H1 (cell line): ENCODE results near the gene L3MBTL3. TPM values are rescaled to one million over a fixed set of nuclear protein-coding genes. Genes with fewer than 3 reads are reported as not detected.

Source experiments
- CTCF ChIA-PET: fragments of 300-600 bp; sonication (Branson Sonifier 250); formaldehyde crosslinking; loops from one replicate; lab custom pipeline; 2021; ENCODE audit not compliant: partially characterized antibody; lab: Charles Lee
- POLR2A ChIA-PET: fragments of 300-600 bp; sonication (Branson Sonifier 250); formaldehyde crosslinking; loops from one replicate; lab custom pipeline; 2021; ENCODE audit warnings: inconsistent platforms; ENCODE audit not compliant: partially characterized antibody; lab: Charles Lee
- DNase-seq, 2 experiments: peaks; one replicate each; pipeline versions ENCODE4 v3.0.0 to v3.0.0-alpha.2; 2010 to 2022; ENCODE audit warnings: low spot score in 2 of 2, low read depth in 1 of 2, mixed read lengths in 1 of 2
- FAIRE-seq: peaks from 2 replicates; lab custom pipeline; 2011; peaks lifted over from hg19 to GRCh38; lab: Jason Lieb, UNC
- H2AFZ ChIP-seq: 2 replicates; pipeline ENCODE4 v1.8.1; 2012; ENCODE audit warnings: low read length, inconsistent platforms
- H2AK5ac ChIP-seq: 2 replicates; pipeline ENCODE4 v1.6.1; 2013; ENCODE audit warnings: low read depth, low read length
- H2BK120ac ChIP-seq: replicated peaks from 2 replicates; pipeline ENCODE3; 2013; ENCODE audit warnings: low read depth, low read length, inconsistent platforms
- H2BK12ac ChIP-seq: 2 replicates; pipeline ENCODE4 v1.6.1; 2013; ENCODE audit warnings: low read depth, low read length
- H2BK15ac ChIP-seq: 2 replicates; pipeline ENCODE4 v1.6.1; 2013; ENCODE audit warnings: low read length
- H2BK20ac ChIP-seq: 2 replicates; pipeline ENCODE4 v1.6.1; 2013; ENCODE audit warnings: low read length
- H2BK5ac ChIP-seq: 2 replicates; pipeline ENCODE4 v1.6.1; 2013; ENCODE audit warnings: low read depth, low read length
- H3K14ac ChIP-seq: 2 replicates; pipeline ENCODE4 v1.6.1; 2013; ENCODE audit warnings: inconsistent platforms; ENCODE audit not compliant: insufficient read length
- H3K18ac ChIP-seq: 2 replicates; pipeline ENCODE4 v1.6.1; 2013; ENCODE audit warnings: low read length; ENCODE audit errors: extremely low read depth
- H3K23ac ChIP-seq: 2 replicates; pipeline ENCODE4 v1.6.1; 2013; ENCODE audit warnings: inconsistent platforms; ENCODE audit not compliant: insufficient read length
- H3K23me2 ChIP-seq: 2 replicates; pipeline ENCODE4 v1.6.1; 2013; ENCODE audit warnings: low read depth, low read length
- H3K27ac ChIP-seq: 2 replicates; pipeline ENCODE4 v1.6.1; 2011; ENCODE audit warnings: low read depth, low read length, inconsistent platforms
- H3K27me3 ChIP-seq, 4 experiments: replicated peaks in 1 of 4; 1 replicate in 1 of 4; 2 replicates in 3 of 4; pipeline versions ENCODE4 v1.6.1 to v1.8.1; 2011 to 2013; ENCODE audit warnings: low read length in 3 of 4, mild to moderate bottlenecking in 3 of 4, inconsistent platforms in 2 of 4, mixed read lengths in 2 of 4, moderate library complexity in 1 of 4; ENCODE audit not compliant: control insufficient read depth in 3 of 4, insufficient read depth in 3 of 4; ENCODE audit errors: extremely low read depth in 1 of 4
- H3K36me3 ChIP-seq, 4 experiments: 2 replicates each; pipeline versions ENCODE4 v1.6.1 to v1.8.1; 2011 to 2013; ENCODE audit warnings: mild to moderate bottlenecking in 4 of 4, low read length in 3 of 4, moderate library complexity in 2 of 4, control low read depth in 1 of 4, inconsistent platforms in 1 of 4; ENCODE audit not compliant: insufficient read depth in 4 of 4, control insufficient read depth in 2 of 4
- H3K4ac ChIP-seq: replicated peaks from 2 replicates; pipeline ENCODE3; 2013; ENCODE audit warnings: low read length, low read depth, mixed read lengths, inconsistent platforms; ENCODE audit not compliant: insufficient read length
- H3K4me1 ChIP-seq, 4 experiments: replicated peaks in 1 of 4; 1 replicate in 1 of 4; 2 replicates in 3 of 4; pipeline versions ENCODE4 v1.6.1 to v1.8.1; 2011 to 2013; ENCODE audit warnings: low read length in 3 of 4, inconsistent platforms in 2 of 4, mixed read lengths in 1 of 4; ENCODE audit not compliant: insufficient read depth in 4 of 4, control insufficient read depth in 3 of 4
- H3K4me2 ChIP-seq, 2 experiments: 2 replicates each; pipeline versions ENCODE4 v1.6.1 to v1.8.1; 2011 to 2013; ENCODE audit warnings: low read depth in 2 of 2, low read length in 2 of 2, control low read depth in 1 of 2, inconsistent platforms in 1 of 2, mild to moderate bottlenecking in 1 of 2; ENCODE audit not compliant: insufficient read depth in 1 of 2
- H3K4me3 ChIP-seq, 4 experiments: fragments of 200-600, 300-600 bp in 1 of 4; sonication (generic), shearing (Covaris generic), sonication (Bioruptor Twin) in 1 of 4; 2 replicates each; pipeline versions ENCODE4 v1.5.1 to v1.8.1; 2011 to 2016; ENCODE audit warnings: low read length in 4 of 4, low read depth in 3 of 4, control low read depth in 2 of 4, inconsistent platforms in 2 of 4, mild to moderate bottlenecking in 2 of 4, mixed read lengths in 1 of 4, moderate library complexity in 1 of 4; ENCODE audit not compliant: insufficient read depth in 2 of 4; ENCODE audit errors: extremely low read depth in 1 of 4
- H3K56ac ChIP-seq: replicated peaks from 2 replicates; pipeline ENCODE3; 2013; ENCODE audit warnings: low read depth, mild to moderate bottlenecking, mixed read lengths, low read length, inconsistent platforms; ENCODE audit not compliant: insufficient read length
- H3K79me1 ChIP-seq: 2 replicates; pipeline ENCODE4 v1.6.1; 2013; ENCODE audit warnings: low read depth, low read length, control low read depth
- H3K79me2 ChIP-seq, 2 experiments: 2 replicates each; pipeline versions ENCODE4 v1.6.1 to v1.8.1; 2012 to 2013; ENCODE audit warnings: low read length in 2 of 2, mild to moderate bottlenecking in 2 of 2, inconsistent platforms in 1 of 2; ENCODE audit not compliant: insufficient read depth in 2 of 2, control insufficient read depth in 1 of 2
- H3K9ac ChIP-seq, 4 experiments: replicated peaks in 1 of 4; 1 replicate in 1 of 4; 2 replicates in 3 of 4; pipeline versions ENCODE4 v1.6.1 to v1.8.1; 2011 to 2013; ENCODE audit warnings: low read depth in 3 of 4, low read length in 3 of 4, control low read depth in 2 of 4, mild to moderate bottlenecking in 2 of 4, moderate library complexity in 2 of 4, inconsistent platforms in 1 of 4; ENCODE audit errors: extremely low read depth in 1 of 4
- H3K9me3 ChIP-seq, 2 experiments: 2 replicates each; pipeline versions ENCODE4 v1.6.1 to v1.8.1; 2012 to 2013; ENCODE audit warnings: mild to moderate bottlenecking in 2 of 2, moderate library complexity in 2 of 2, control low read depth in 1 of 2, inconsistent platforms in 1 of 2, low read depth in 1 of 2, low read length in 1 of 2, mixed read lengths in 1 of 2; ENCODE audit not compliant: insufficient read depth in 2 of 2
- H4K20me1 ChIP-seq, 2 experiments: replicated peaks in 1 of 2; 2 replicates each; pipeline versions ENCODE3 to v1.8.1; 2011 to 2013; ENCODE audit warnings: inconsistent platforms in 2 of 2, low read length in 2 of 2, mild to moderate bottlenecking in 1 of 2; ENCODE audit not compliant: insufficient read depth in 2 of 2, control insufficient read depth in 1 of 2
- H4K5ac ChIP-seq: 2 replicates; pipeline ENCODE4 v1.6.1; 2013; ENCODE audit warnings: low read length, low read depth, mixed read lengths, inconsistent platforms; ENCODE audit not compliant: insufficient read length
- H4K8ac ChIP-seq: 2 replicates; pipeline ENCODE4 v1.8.0; 2013; ENCODE audit warnings: mild to moderate bottlenecking, moderate library complexity, low read length, inconsistent platforms; ENCODE audit not compliant: insufficient read depth; ENCODE audit errors: extremely low read depth
- H4K91ac ChIP-seq: replicated peaks from 2 replicates; pipeline ENCODE3; 2013; ENCODE audit warnings: low read length, mixed read lengths, inconsistent platforms; ENCODE audit not compliant: insufficient read length
- ASH2L ChIP-seq: fragments of 200-600, 300-600 bp; sonication (generic); IDR thresholded peaks from one replicate; pipeline ENCODE4 v1.7.1; 2017; ENCODE audit warnings: low read length
- BACH1 ChIP-seq: IDR thresholded peaks from 2 replicates; pipeline ENCODE4 v1.6.1; 2012; ENCODE audit warnings: low read length, improper control_type of control experiment
- CBX8 ChIP-seq: fragments of 300-800, 300-1000 bp; sonication (generic); IDR thresholded peaks from 2 replicates; pipeline ENCODE4 v1.7.1; 2016; ENCODE audit warnings: low read depth, low read length, borderline replicate concordance
- CHD1 ChIP-seq: IDR thresholded peaks from 2 replicates; pipeline ENCODE4 v1.6.1; 2012; ENCODE audit warnings: low read depth, low read length, improper control_type of control experiment
- EGR1 ChIP-seq: IDR thresholded peaks from 2 replicates; pipeline ENCODE4 v1.6.1; 2011; ENCODE audit warnings: low read depth, low read length, borderline replicate concordance
- EP300 ChIP-seq, 2 experiments: IDR thresholded peaks; 1 replicate in 1 of 2; 2 replicates in 1 of 2; pipeline ENCODE4 v1.6.1; 2011 to 2012; ENCODE audit warnings: low read depth in 2 of 2, low read length in 2 of 2, mild to moderate bottlenecking in 2 of 2, borderline replicate concordance in 1 of 2, inconsistent platforms in 1 of 2, moderate library complexity in 1 of 2
- GABPA ChIP-seq: IDR thresholded peaks from 2 replicates; pipeline ENCODE4 v1.6.1; 2011; ENCODE audit warnings: mild to moderate bottlenecking, low read length, moderate library complexity, borderline replicate concordance; ENCODE audit not compliant: insufficient read depth
- HDAC2 ChIP-seq, 2 experiments: fragments of 300-600 bp in 1 of 2; sonication (generic) in 1 of 2; IDR thresholded peaks; 2 replicates each; pipeline ENCODE4 v1.6.1; 2011 to 2012; ENCODE audit warnings: low read depth in 2 of 2, low read length in 2 of 2, mild to moderate bottlenecking in 2 of 2, moderate library complexity in 2 of 2, borderline replicate concordance in 1 of 2, inconsistent platforms in 1 of 2
- KDM5A ChIP-seq: fragments of 200-600 bp; IDR thresholded peaks from 2 replicates; pipeline ENCODE4 v1.7.1; 2012; ENCODE audit warnings: mild to moderate bottlenecking, low read length, inconsistent platforms, mixed read lengths
- RNF2 ChIP-seq: fragments of 200-900, 300-1000 bp; sonication (generic); IDR thresholded peaks from 2 replicates; pipeline ENCODE4 v1.7.1; 2016; ENCODE audit warnings: borderline replicate concordance, low read depth, mild to moderate bottlenecking, antibody characterized with exemption, low read length; ENCODE audit not compliant: poor library complexity, severe bottlenecking; ENCODE audit errors: missing control alignments
- SAP30 ChIP-seq: fragments of 300-600 bp; sonication (generic); IDR thresholded peaks from 2 replicates; pipeline ENCODE4 v1.7.1; 2012; ENCODE audit warnings: low read length, moderate library complexity, mild to moderate bottlenecking, inconsistent platforms; ENCODE audit not compliant: insufficient read depth, insufficient replicate concordance
- SIX5 ChIP-seq: IDR thresholded peaks from 2 replicates; pipeline ENCODE4 v1.6.1; 2011; ENCODE audit warnings: mild to moderate bottlenecking, low read depth, low read length
- SP1 ChIP-seq: IDR thresholded peaks from 2 replicates; pipeline ENCODE4 v1.6.1; 2011; ENCODE audit warnings: low read depth, low read length
- TCF12 ChIP-seq: IDR thresholded peaks from 2 replicates; pipeline ENCODE4 v1.6.1; 2011; ENCODE audit warnings: low read depth, mild to moderate bottlenecking, low read length
- WGBS, 2 experiments: shearing (Covaris generic) in 1 of 2; methylation state at CpG; one replicate each; pipeline versions ENCODE4 v1.1.6 to v1.1.7; 2013 to 2015; ENCODE audit warnings: low lambda C conversion rate in 2 of 2, mixed read lengths in 2 of 2, inconsistent platforms in 1 of 2, low coverage in 1 of 2, missing lambda C conversion rate in 1 of 2; ENCODE audit not compliant: insufficient replicate concordance in 2 of 2, insufficient coverage in 1 of 2, insufficient read length in 1 of 2; ENCODE audit errors: extremely low coverage in 1 of 2, missing lambda C conversion rate in 1 of 2; 5-methylcytosine and 5-hydroxymethylcytosine counted together
- polyA plus RNA-seq, 7 experiments: library from polyadenylated mRNA; depleted of rRNA in 3 of 7; stranded (reverse) in 5 of 7; unstranded in 2 of 7; fragments of >200 nt in 5 of 7; fragments of 200-250 nt in 2 of 7; gene quantifications; 1 replicate in 5 of 7; 2 replicates in 1 of 7; 4 replicates in 1 of 7; pipeline versions ENCODE4 v1.2.1 to v1.2.3, GENCODE V29; 2011 to 2013; ENCODE audit warnings: missing spikeins in 2 of 7, mixed read lengths in 2 of 7
- total RNA-seq: library from RNA; stranded (reverse); fragmentation: NEBNext Ultra II Directional; extraction: Animal tissue kit (Norgen Biotek cat#: 25700); gene quantifications from 2 replicates; pipeline ENCODE4 v1.2.1, GENCODE V29; 2021

The L3MBTL3 gene
- total and polyA plus RNA-seq, 2 of the 8 experiments (the other 6 are each of a cell fraction or from before 2014, with no cell fraction given) = 3.9 to 17.2 TPM

DNA sequence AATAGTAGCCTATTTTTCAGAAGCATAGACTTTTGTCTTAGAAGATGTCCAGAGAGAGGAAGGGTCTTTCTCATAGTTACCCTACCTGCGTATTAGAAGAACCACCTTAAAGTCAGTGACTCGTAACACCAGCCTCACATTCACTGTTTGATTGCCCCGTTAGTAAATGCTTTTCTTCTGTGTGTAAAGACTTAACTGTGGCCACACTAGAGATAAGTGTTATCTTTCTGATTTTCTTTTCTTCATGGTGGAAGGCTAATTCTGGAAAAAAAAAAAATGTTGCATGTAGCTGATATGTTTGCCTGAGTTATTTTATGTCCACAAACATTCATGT is 120.5 kb downstream of the L3MBTL3 start:
- Histone ChIP-seq H3K18ac (no peak overlapping the region), H3K9me3 (no peaks in the 10 kb centered on the region), H3K36me3 (no peaks in the 10 kb centered on the region), H2AK5ac (no peak overlapping the region), H4K8ac (no peak overlapping the region), H2BK15ac (no peak overlapping the region), H2BK120ac (no peak overlapping the region), H2AFZ (no peak overlapping the region), H4K20me1 (peaks cover 0 to 2% of the 10 kb centered on the region in 2 experiments), H3K4me1 (peaks cover 0 to 2% (median 0%) of the 10 kb centered on the region in 4 experiments; a peak in 1 of 7 replicates), H3K27me3 (no peaks in the 10 kb centered on the region), H4K91ac (no peak overlapping the region), H4K5ac (no peak overlapping the region), H3K23me2 (no peaks in the 10 kb centered on the region; the same call in 1 of the 2 replicates), H3K4me3 (no peak overlapping the region), H3K79me2 (no peaks in the 10 kb centered on the region), H3K23ac (no peak overlapping the region), H2BK5ac (no peak overlapping the region), H2BK20ac (no peak overlapping the region), H3K4ac (no peak overlapping the region), H2BK12ac (no peak overlapping the region), H3K56ac (no peak overlapping the region), H3K27ac (no peak overlapping the region), H3K79me1 (no peaks in the 10 kb centered on the region), H3K4me2 (no peak overlapping the region), H3K9ac (no peak overlapping the region), H3K14ac (no peak overlapping the region)
- FAIRE-seq (no peak), DNase-seq (no peak)
- ChIA-PET CTCF (interaction anchor here (0.8 kb wide), 1 partner anchor 13 kb away, joined by 3 read pairs; no protein-coding TSS in a partner anchor), POLR2A (no interaction called here)
- WGBS, 2 experiments = 94% methylated on average over 3 of the region's 3 CpGs; no CpG with 5 or more reads in 1 of the 2 experiments
- no peak for TF ChIP-seq EGR1
- TF ChIP-seq SIX5 = no peak
- TF ChIP-seq KDM5A = no peak
- no peak for TF ChIP-seq SAP30
- no peak for TF ChIP-seq HDAC2 (IDR thresholded peaks at IDR 0.05; ENCODE audit: borderline replicate concordance in 1 of 2, low read depth in 2 of 2, low read length in 2 of 2)
- no peak for TF ChIP-seq BACH1
- no peak for TF ChIP-seq GABPA
- TF ChIP-seq ASH2L = no peak
- TF ChIP-seq CHD1 = no peak
- TF ChIP-seq EP300 (IDR thresholded peaks at IDR 0.05; ENCODE audit: borderline replicate concordance in 1 of 2, low read depth in 2 of 2, low read length in 2 of 2) = no peak
- no peak for TF ChIP-seq TCF12
- no peak for TF ChIP-seq CBX8
- TF ChIP-seq RNF2 = no peak
- no peak for TF ChIP-seq SP1
